Stimulated activated CD4-positive, alpha-beta T cell treated with anti-CD3 and anti-CD28 coated beads, Interleukin-1b, Interleukin-23, amount 100 ng/mL, for 4 hours (primary cell): ENCODE data around the gene OBSCN.

Source experiments
- DNase-seq, 2 donors: peaks; one replicate each; pipeline ENCODE4 v3.0.0-alpha.2; 2020; ENCODE audit warnings: low read depth in 2 of 2

OBSCN gene

GRCh38 chr1:228340686-228341449 is 133.0 kb downstream of the OBSCN start:
- DNase-seq = no peak

- DNase-seq = no peak
Measured at GRCh38 chr1:228341450-228341813, 133.6 kb downstream of the OBSCN start.

- no peak for DNase-seq
Measured at GRCh38 chr1:228341814-228342626, 134.2 kb downstream of the OBSCN start.

DNA sequence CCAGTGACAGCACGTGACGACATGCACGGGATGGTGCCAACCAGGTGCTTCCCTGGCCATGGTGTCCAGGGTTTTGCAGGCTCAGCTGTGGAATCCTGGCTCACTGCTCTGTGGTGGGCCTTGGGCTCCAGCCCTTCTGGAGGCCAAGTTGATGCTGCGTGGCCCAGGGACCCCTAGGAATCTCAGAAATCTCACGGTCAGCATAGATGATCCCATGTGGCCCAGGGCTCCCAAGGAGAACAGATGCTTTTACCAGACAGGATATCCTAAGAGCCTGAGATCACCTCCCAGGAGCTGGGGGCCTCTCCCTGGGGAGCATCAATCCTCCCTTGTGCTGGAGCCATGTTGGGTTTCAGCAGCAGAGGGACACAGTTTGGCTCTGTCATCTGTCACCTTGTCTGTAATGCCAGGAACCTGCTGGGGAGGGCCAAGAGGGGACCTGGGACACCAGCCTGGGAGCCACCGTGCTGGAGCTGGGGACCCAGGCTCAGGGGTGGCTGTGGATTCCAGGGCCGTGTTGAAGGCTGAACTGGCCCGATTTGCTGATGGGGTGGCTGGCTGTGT is 134.9 kb downstream of the OBSCN start:
- no peak for DNase-seq

GRCh38 chr1:228343191-228343661 is 135.4 kb downstream of the OBSCN start:
- DNase-seq = no peak

GRCh38 chr1:228344631-228345072 is 136.8 kb downstream of the OBSCN start:
- DNase-seq = no peak

- no peak for DNase-seq
Measured at GRCh38 chr1:228345201-228345930, 137.5 kb downstream of the OBSCN start.

GRCh38 chr1:228346731-228347130 is 138.9 kb downstream of the OBSCN start:
- no peak for DNase-seq

GRCh38 chr1:228347181-228347580 is 139.3 kb downstream of the OBSCN start:
- DNase-seq = no peak

DNA sequence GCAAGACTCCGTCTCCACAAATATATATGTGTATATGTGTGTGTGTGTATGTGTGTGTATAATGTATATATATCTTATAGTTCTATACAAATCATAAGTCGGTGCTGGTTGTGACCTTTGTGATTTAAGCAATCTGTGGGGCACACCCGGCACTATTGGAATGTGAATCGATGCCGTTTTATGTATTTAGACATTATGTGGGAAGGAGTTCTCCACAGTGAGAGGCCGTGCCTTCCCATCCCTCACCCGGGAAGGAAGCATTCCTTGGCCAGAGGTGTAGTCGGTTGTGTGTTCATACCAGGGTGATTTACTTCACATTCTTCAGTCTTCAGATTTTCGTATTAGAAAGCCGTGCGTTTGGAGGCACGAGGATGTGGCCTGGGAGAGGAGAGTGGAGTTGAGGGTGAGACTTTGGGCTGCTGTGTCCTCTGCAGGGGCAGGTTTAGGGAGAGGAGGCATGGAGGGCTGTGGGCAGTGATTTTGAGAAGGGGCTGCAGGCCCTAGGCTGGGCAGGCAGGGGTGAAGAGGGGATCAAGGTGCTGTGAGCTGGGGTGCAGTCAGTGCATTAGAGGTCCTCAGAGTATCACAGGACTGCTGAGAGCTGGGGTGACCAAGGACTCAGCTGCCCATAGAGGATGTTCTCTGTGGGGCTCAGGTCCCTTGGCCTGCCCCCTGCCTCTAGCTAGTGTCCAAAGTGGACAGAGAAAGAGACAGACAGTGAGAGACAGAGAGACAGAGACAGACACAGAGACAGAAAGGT is 141.0 kb downstream of the OBSCN start:
- DNase-seq = no peak

DNA sequence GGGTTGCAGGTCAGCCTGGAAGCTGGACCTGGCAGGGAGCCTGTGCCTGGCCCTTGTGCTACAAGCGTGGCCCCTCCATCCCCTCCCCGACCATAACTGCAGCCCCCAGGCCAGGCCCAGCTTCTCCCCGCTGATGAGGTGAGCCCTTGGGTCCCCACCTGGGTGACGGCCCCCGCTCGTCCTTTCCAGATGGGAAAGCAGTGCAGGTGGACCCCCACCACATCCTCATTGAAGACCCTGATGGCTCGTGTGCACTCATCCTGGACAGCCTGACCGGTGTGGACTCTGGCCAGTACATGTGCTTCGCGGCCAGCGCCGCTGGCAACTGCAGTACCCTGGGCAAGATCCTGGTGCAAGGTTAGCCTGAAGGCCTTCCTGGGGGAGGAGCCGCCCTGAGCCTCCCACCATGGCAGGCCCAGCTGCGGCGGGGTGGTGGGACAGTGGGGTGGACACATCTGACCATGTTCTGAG is 141.9 kb downstream of the OBSCN start:
- DNase-seq = no peak

- DNase-seq = no peak
Measured at GRCh38 chr1:228350179-228350742, 142.4 kb downstream of the OBSCN start.

DNA sequence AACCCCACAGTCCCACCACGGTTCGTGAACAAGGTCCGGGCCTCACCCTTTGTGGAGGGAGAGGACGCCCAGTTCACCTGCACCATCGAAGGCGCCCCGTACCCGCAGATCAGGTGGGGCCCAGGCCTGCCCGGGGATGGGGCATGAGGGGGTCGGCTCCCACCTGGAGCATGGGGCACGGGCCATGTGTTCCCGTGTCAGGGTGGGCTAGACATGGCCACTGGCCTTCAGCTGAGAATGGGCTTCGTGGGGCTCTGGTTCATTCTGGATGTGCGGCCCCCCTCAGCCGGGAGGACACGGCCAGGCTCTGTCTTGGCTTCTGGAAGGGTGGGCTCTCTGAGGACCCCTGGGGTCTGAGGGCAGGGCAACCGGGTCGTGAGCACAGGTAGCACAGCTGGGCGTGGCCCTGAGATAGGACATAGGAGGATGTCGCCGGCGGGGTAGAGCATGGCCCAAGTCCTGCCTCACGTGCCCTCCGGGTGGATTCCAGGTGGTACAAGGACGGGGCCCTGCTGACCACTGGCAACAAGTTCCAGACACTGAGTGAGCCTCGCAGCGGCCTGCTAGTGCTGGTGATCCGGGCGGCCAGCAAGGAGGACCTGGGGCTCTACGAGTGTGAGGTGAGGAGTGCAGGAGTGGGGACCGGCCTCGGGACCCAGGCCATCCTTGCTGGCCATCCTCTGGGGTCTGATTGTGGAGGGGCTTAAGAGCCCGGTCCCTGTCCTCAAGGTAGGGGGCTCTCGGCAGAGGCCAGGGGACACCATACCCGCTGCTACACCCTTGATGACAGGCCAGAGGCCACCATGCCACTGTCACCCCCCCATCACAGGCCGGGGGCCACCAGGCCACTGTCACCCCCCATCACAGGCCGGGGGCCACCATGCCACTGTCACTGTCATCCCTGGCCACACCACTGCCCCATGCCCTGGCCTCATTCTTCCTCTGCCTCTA is 143.3 kb downstream of the OBSCN start:
- DNase-seq = no peak

- no peak for DNase-seq
Measured at GRCh38 chr1:228351850-228352249, 144.0 kb downstream of the OBSCN start.

- DNase-seq = no peak
Measured at GRCh38 chr1:228352677-228353481, 145.0 kb downstream of the OBSCN start.

DNA sequence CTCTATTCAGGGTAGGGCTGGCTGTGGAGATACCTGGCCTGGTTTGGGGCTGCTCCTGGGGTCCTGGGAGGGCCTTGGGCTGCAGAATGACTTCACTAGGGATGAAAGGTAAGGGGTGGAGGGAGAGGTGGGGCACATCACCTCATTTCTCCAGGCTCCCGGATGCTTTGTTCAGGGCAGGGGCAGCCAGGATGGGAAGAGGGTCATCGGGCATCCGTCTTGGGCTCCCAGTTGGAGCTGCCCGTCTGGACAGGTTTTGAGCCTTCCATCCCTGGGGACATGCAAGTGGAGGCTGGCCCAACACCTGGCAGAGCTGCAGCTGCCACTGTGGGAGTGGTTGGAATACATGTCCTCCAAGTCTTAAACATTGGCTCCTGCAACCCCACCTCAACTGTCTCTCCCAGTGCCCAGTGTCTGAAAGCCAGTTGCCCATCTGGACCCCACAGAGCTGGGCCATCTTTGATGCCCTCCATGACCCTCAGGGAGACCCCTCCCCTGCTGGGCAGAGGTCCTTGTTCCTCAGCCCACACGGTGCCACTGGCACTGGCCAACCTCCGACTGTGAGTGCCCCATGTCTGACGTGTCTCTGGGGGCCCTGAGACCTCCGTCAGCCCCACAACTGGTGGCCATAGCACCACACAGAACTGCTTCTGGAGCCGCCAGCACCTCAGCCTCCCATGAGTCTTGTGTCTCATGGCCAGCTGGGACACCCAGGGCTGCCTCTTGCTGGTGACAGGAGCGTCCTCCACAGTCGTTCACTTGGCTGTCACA is 145.9 kb downstream of the OBSCN start:
- DNase-seq = no peak

- DNase-seq = no peak
Measured at GRCh38 chr1:228354390-228355320, 146.8 kb downstream of the OBSCN start.
